ENCODE measurements around the gene CCDC85C.
"Not testable (repeated sequence)": the region's sequence is repeated elsewhere in the genome, so short reads cannot be mapped to it uniquely, and the experiment has no call there.

CCDC85C gene

DNA sequence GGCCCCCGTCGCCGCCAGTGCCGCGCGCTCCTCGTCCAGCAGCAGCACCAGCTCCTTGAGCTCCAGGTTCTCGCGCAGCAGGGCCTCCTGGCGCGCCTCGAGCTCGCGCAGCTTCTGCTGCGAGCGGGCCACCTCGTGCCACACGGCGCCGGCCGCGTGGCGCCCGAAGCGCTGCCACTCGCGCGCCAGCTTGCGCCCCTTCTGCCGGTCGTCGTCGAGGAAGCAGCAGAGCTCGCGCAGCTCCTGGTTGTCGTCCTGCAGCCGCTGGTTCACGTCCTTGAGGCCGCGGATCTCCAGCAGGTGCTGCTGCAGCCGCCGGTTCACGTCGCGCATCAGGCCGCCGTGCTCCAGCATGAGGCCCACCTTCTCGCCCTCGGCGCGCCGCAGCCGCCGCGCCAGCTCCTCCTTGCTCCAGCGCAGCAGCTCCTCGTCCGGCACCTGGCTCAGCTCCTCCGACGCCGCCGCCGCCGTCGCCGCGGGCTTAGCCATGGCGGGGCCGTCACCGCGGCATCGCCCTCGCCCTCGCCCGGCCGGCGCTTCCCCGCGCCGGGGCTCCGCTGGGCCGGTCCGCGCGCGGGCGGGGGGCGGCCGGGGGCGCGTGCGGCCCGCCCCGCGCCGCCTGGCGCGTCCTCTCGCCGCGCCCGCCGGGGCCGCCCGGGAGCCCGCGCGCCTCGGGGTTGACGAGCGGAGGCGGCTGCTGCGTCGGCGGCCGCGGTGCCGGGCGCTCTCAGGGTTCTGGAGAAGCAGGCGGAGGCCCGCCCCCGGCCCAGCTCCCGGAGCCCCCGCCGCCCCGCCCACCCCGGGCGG lies at the start of gene CCDC85C:
Gene CCDC85C, minus strand, starts transcription at position 737 of the 807 bp plus-strand sequence. Its CDS starts 248 bp downstream, at position 489.
- H3K9me3 Mint-ChIP-seq, result no peaks in the 10 kb centered on the region
- peak within 1 kb of the TSS; percentile 32 for H3K27ac Mint-ChIP-seq
- H3K36me3 Mint-ChIP-seq, result no peaks in the 10 kb centered on the region
- H3K27me3 Mint-ChIP-seq, result no peaks in the 10 kb centered on the region
- H3K4me1 Mint-ChIP-seq, result peaks cover 26% of the 10 kb centered on the region
- peak within 1 kb of the TSS; percentile 85 for H3K4me3 Mint-ChIP-seq

GRCh38 chr14:99651953-99652746 lies 48.1 kb upstream of the CCDC85C start:
- Mint-ChIP-seq H3K4me3 (no peak overlapping the region), H3K9me3 (no peaks in the 10 kb centered on the region), H3K4me1 (no peaks in the 10 kb centered on the region), H3K27me3 (peaks cover 14% of the 10 kb centered on the region), H3K27ac (no peak overlapping the region), H3K36me3 (no peaks in the 10 kb centered on the region)

- no peaks in the 10 kb centered on the region for H3K36me3 Mint-ChIP-seq
- no peak overlapping the region for H3K4me3 Mint-ChIP-seq
- peaks cover 9% of the 10 kb centered on the region for H3K27me3 Mint-ChIP-seq
- no peaks in the 10 kb centered on the region for H3K4me1 Mint-ChIP-seq
- no peak overlapping the region for H3K27ac Mint-ChIP-seq
- H3K9me3 Mint-ChIP-seq, result no peaks in the 10 kb centered on the region
Measured at GRCh38 chr14:99650189-99650588, 46.2 kb upstream of the CCDC85C start.

DNA sequence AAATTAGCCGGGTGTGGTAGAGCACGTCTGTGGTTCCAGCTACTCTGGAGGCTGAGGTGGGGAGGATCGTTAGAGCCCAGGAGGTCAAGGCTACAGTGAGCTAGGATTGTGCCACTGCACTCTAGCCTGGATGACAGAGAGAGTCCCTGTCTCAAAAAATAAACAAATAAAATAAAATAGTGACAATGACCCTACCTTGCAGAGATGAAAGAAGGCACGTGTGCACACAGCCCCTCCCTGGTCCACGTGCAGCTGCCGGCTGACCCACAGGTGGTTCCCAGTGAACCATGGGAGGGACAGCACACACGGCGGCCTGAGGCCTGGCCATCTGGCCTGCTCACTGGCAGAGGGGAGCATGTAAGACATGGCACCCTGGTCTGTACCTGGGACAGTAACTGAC lies 45.6 kb upstream of the CCDC85C start:
- peaks cover 8% of the 10 kb centered on the region for H3K27me3 Mint-ChIP-seq
- no peak overlapping the region for H3K27ac Mint-ChIP-seq
- no peaks in the 10 kb centered on the region for H3K4me1 Mint-ChIP-seq
- H3K36me3 Mint-ChIP-seq, result no peaks in the 10 kb centered on the region
- no peaks in the 10 kb centered on the region for H3K9me3 Mint-ChIP-seq
- H3K4me3 Mint-ChIP-seq, result no peak overlapping the region

DNA sequence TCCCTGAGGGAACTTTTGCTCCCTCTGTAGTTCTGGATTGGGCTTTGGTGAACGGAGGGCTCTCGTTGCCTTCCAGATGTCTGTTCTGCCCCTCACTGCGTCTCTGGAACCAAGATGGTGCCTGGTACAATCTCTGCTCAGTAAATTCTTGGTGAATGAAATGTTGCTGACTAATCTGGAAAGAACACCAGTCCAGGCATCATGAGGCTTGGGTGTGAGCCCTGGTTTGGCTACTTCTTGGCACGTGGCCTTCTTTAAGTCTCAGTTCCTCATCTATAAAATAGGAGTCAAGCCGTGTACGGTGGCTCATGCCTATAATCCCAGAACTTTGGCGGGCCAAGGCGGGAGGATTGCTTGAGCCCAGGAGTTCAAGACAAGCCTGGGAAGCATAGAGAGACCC lies 45.2 kb upstream of the CCDC85C start:
- H3K27me3 Mint-ChIP-seq, result peaks cover 5% of the 10 kb centered on the region
- no peaks in the 10 kb centered on the region for H3K9me3 Mint-ChIP-seq
- H3K4me3 Mint-ChIP-seq, result no peak overlapping the region
- H3K36me3 Mint-ChIP-seq, result no peaks in the 10 kb centered on the region
- no peaks in the 10 kb centered on the region for H3K4me1 Mint-ChIP-seq
- no peak overlapping the region for H3K27ac Mint-ChIP-seq

- Mint-ChIP-seq H3K36me3 (no peaks in the 10 kb centered on the region), H3K27me3 (peaks cover 10% of the 10 kb centered on the region), H3K27ac (no peak overlapping the region), H3K9me3 (no peaks in the 10 kb centered on the region), H3K4me3 (no peak overlapping the region), H3K4me1 (no peaks in the 10 kb centered on the region)
Measured at GRCh38 chr14:99648027-99648784, 44.2 kb upstream of the CCDC85C start.

DNA sequence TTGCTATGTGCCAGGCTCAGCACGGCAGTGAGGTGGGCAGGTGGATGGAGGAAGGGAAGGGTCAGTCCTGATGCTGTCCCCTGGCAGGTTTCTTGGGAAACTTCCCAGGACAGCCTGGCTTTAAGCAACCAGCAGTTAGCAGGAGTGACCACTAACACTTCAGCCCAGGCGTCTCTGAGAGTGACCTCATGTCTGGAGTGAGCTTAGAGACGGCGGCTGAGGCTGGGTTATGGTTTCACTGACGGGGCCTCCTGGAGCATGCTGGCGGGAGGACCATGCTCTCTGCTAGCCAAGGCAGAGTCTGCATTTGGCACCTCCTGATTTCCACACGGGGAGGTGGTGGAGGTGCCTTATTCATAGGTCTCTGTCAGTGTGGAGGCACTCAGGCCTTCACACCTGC lies 43.4 kb upstream of the CCDC85C start:
- H3K36me3 Mint-ChIP-seq, result no peaks in the 10 kb centered on the region
- no peak overlapping the region for H3K27ac Mint-ChIP-seq
- H3K9me3 Mint-ChIP-seq, result no peaks in the 10 kb centered on the region
- no peak overlapping the region for H3K4me3 Mint-ChIP-seq
- H3K27me3 Mint-ChIP-seq, result peaks cover 10% of the 10 kb centered on the region
- H3K4me1 Mint-ChIP-seq, result no peaks in the 10 kb centered on the region

DNA sequence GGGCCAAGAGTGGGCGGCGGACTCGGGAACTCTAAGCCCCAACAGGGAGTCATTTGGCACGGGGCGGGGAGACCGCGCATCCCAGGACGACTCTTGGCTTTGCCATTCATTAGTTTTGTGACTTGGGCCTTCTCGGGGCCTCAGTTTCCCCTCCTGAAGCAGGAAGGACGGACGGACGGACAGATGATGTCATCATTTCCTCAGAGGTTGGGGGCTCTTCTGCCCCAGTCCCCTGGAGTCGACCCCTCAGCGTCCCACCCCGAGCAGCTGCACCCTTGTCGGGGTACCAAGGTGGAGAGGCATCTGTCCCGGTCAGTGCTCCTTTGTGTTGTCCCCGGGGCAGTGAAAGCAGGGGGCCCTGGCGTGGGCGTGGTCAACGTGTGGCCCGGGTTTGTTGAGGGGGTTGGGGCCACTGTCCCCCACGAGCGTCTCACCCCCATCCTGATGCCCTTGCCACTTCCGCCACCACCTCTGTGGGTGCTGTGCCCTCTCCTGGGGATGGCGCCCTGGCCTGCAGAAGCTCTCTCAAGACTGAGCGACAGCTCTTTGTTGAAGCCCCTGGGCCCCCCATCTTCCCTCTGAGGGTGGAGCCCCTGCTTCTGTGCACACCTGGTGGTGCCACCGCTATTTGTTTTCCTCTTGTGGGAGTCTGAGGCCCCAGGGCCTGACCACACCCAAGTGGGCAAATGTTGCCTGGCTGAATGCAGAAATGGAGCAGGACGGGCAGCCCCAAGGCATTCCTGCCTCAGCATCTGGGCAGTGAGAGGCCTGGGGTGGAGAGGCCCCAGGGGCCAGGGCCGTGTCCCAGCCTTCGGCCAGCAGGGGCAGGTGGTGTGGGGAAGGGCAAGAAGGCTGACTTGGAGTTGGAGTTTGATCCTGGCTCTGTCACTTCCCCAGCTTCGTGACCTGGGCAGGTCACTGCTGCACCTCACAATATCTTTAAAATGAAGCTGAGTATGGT lies 41.8 kb upstream of the CCDC85C start:
- H3K27me3 Mint-ChIP-seq, result peaks cover 6% of the 10 kb centered on the region
- no peak overlapping the region for H3K4me3 Mint-ChIP-seq
- no peaks in the 10 kb centered on the region for H3K9me3 Mint-ChIP-seq
- no peak overlapping the region for H3K27ac Mint-ChIP-seq
- H3K36me3 Mint-ChIP-seq, result no peaks in the 10 kb centered on the region
- H3K4me1 Mint-ChIP-seq, result no peaks in the 10 kb centered on the region

GRCh38 chr14:99644723-99645544 lies 40.9 kb upstream of the CCDC85C start, which contains the start of gene HHIPL1:
Gene HHIPL1 (plus strand): TSS chr14:99645129. CDS start chr14:99645208, 79 bp downstream.
- no peak within 1 kb of the TSS for H3K4me3 Mint-ChIP-seq
- H3K4me1 Mint-ChIP-seq, result no peaks in the 10 kb centered on the region
- peaks cover 6% of the 10 kb centered on the region for H3K27me3 Mint-ChIP-seq
- H3K27ac Mint-ChIP-seq, result no peak within 1 kb of the TSS
- no peaks in the 10 kb centered on the region for H3K9me3 Mint-ChIP-seq
- no peaks in the 10 kb centered on the region for H3K36me3 Mint-ChIP-seq

- no peak overlapping the region for H3K27ac Mint-ChIP-seq
- H3K36me3 Mint-ChIP-seq, result no peaks in the 10 kb centered on the region
- H3K4me3 Mint-ChIP-seq, result no peak overlapping the region
- H3K9me3 Mint-ChIP-seq, result no peaks in the 10 kb centered on the region
- peaks cover 6% of the 10 kb centered on the region for H3K27me3 Mint-ChIP-seq
- H3K4me1 Mint-ChIP-seq, result no peaks in the 10 kb centered on the region
Measured at GRCh38 chr14:99644035-99644587, 40.1 kb upstream of the CCDC85C start.

DNA sequence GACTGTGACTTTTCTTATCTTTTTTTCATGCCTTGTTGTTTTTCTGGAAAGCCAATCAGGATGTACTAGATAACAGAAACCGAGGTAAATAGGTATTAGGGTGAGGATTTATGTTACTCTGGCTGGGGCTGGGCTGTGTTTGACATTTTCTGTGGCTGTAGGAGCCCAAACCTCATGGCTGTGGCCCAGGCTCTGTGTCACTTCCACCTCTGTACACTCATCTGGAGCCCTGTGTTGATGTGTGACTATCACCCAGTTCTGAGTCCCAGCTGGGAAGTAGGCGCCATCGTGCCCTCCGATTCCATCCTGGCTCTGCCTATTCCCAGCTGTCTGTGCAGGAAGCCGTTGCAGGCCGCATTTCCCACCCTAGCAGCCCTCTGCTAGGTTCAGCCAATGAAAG lies 39.3 kb upstream of the CCDC85C start:
- H3K27me3 Mint-ChIP-seq, result peaks cover 6% of the 10 kb centered on the region
- H3K4me1 Mint-ChIP-seq, result no peaks in the 10 kb centered on the region
- H3K36me3 Mint-ChIP-seq, result no peaks in the 10 kb centered on the region
- no peak overlapping the region for H3K4me3 Mint-ChIP-seq
- H3K9me3 Mint-ChIP-seq, result no peaks in the 10 kb centered on the region
- H3K27ac Mint-ChIP-seq, result no peak overlapping the region

GRCh38 chr14:99642771-99643170 lies 38.8 kb upstream of the CCDC85C start:
- H3K9me3 Mint-ChIP-seq, H3K36me3 Mint-ChIP-seq, H3K27me3 Mint-ChIP-seq, H3K27ac Mint-ChIP-seq, H3K4me3 Mint-ChIP-seq, H3K4me1 Mint-ChIP-seq: not testable (repeated sequence)

DNA sequence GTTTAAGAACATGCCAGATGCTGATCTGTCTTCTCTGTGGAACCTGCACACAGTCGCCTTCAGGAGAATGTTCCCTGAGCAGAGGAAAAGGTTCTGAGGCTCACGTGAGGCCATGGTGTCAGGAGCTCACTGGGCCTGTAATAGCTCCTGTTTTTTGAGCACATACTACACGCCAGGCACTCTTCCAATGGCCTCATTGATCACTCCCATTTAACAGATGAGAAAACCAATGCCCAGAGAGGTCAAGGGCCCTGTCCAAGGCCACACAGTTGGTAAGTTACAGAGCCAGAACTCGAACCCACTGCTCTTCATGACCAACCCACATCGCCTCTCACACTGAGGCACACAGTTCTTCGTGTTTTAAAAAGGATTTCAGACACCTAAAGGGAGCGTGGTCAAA lies 33.6 kb upstream of the CCDC85C start:
- no peaks in the 10 kb centered on the region for H3K4me1 Mint-ChIP-seq
- no peaks in the 10 kb centered on the region for H3K36me3 Mint-ChIP-seq
- no peak overlapping the region for H3K27ac Mint-ChIP-seq
- peaks cover 2% of the 10 kb centered on the region for H3K27me3 Mint-ChIP-seq
- H3K4me3 Mint-ChIP-seq, result no peak overlapping the region
- H3K9me3 Mint-ChIP-seq, result no peaks in the 10 kb centered on the region

GRCh38 chr14:99636487-99636886 lies 32.5 kb upstream of the CCDC85C start:
- H3K9me3 Mint-ChIP-seq, result no peaks in the 10 kb centered on the region
- H3K36me3 Mint-ChIP-seq, result no peaks in the 10 kb centered on the region
- no peak overlapping the region for H3K4me3 Mint-ChIP-seq
- no peak overlapping the region for H3K27ac Mint-ChIP-seq
- no peaks in the 10 kb centered on the region for H3K4me1 Mint-ChIP-seq
- peaks cover 2% of the 10 kb centered on the region for H3K27me3 Mint-ChIP-seq
